Stimulated activated CD4-positive, alpha-beta T cell treated with anti-CD3 and anti-CD28 coated beads, Interleukin-2, amount 100 ng/mL, for 48 hours (primary cell): Measurements from ENCODE around the gene ANTXR1.
"Not testable (repeated sequence)": the region's sequence is repeated elsewhere in the genome, so short reads cannot be mapped to it uniquely, and the experiment has no call there.

Source experiments
- DNase-seq, 2 donors: peaks; one replicate each; pipeline ENCODE4 v3.0.0-alpha.2; 2020

ANTXR1 gene

GRCh38 chr2:69213782-69214181 is 200.8 kb downstream of the ANTXR1 start:
- DNase-seq, result no peak

- DNase-seq, result no peak
These were observed 201.9 kb downstream of the ANTXR1 start for GRCh38 chr2:69214898-69215297.

GRCh38 chr2:69216535-69217332 is 203.8 kb downstream of the ANTXR1 start:
- DNase-seq, result no peak

- no peak for DNase-seq
These were observed 204.5 kb downstream of the ANTXR1 start for GRCh38 chr2:69217333-69218080.

- DNase-seq, result no peak
These were observed 208.5 kb downstream of the ANTXR1 start for GRCh38 chr2:69221512-69221911.

- DNase-seq, result no peak
These were observed 209.2 kb downstream of the ANTXR1 start for GRCh38 chr2:69221960-69222751.

- no peak for DNase-seq
These were observed 210.1 kb downstream of the ANTXR1 start for GRCh38 chr2:69222953-69223658.

GRCh38 chr2:69223759-69224511 is 211.0 kb downstream of the ANTXR1 start:
- DNase-seq, result no peak

- no peak for DNase-seq
These were observed 211.5 kb downstream of the ANTXR1 start for GRCh38 chr2:69224512-69224837.

GRCh38 chr2:69225933-69226332 is 213.0 kb downstream of the ANTXR1 start:
- DNase-seq, result no peak

- no peak for DNase-seq
These were observed 213.9 kb downstream of the ANTXR1 start for GRCh38 chr2:69226903-69227302.

- no peak for DNase-seq
These were observed 214.7 kb downstream of the ANTXR1 start for GRCh38 chr2:69227716-69228115.

GRCh38 chr2:69230946-69231345 is 218.0 kb downstream of the ANTXR1 start:
- not testable (repeated sequence) for DNase-seq

- no peak for DNase-seq
These were observed 218.8 kb downstream of the ANTXR1 start for GRCh38 chr2:69231612-69232277.

- DNase-seq, result not testable (repeated sequence)
These were observed 222.9 kb downstream of the ANTXR1 start for GRCh38 chr2:69235835-69236234.

- no peak for DNase-seq
These were observed 224.2 kb downstream of the ANTXR1 start for GRCh38 chr2:69237070-69237670.

- no peak for DNase-seq
These were observed 225.6 kb downstream of the ANTXR1 start for GRCh38 chr2:69238449-69239031.

- DNase-seq, result no peak
These were observed 228.1 kb downstream of the ANTXR1 start for GRCh38 chr2:69241093-69241492.

GRCh38 chr2:69241664-69242514 is 228.9 kb downstream of the ANTXR1 start:
- no peak for DNase-seq

- no peak for DNase-seq
These were observed 229.7 kb downstream of the ANTXR1 start for GRCh38 chr2:69242651-69243051.
